Adrenal gland (tissue), 5 donors: Measurements from ENCODE around the gene SMAD7.

Experiments used
- CTCF ChIP-seq, 6 experiments: fragments of 450-650 bp in 4 of 6; fragments of 200-600 bp in 2 of 6; sonication (generic) in 1 of 6; IDR thresholded peaks; 1 replicate in 5 of 6; 2 replicates in 1 of 6; pipeline versions ENCODE4 v1.5.1 to v1.8.0; 2016 to 2021; ENCODE audit warnings: antibody characterized with exemption in 6 of 6, mild to moderate bottlenecking in 2 of 6, moderate library complexity in 1 of 6
- POLR2A ChIP-seq, 2 donors: fragments of 450-650 bp; IDR thresholded peaks; one replicate each; pipeline ENCODE4 v1.6.1; 2017; ENCODE audit warnings: antibody characterized with exemption in 2 of 2, mild to moderate bottlenecking in 2 of 2, moderate library complexity in 1 of 2
- donor health status: DM: no; HTN: no; CAD: no.

GRCh38 chr18:48879008-48879431 lies 71.7 kb downstream of the SMAD7 start:
- TF ChIP-seq CTCF (IDR thresholded peaks at IDR 0.05) (no peak), POLR2A (IDR thresholded peaks at IDR 0.05) (no peak)
